ENCODE measurements around the gene EPN2. TPM values are rescaled to one million over a fixed set of nuclear protein-coding genes. Genes with fewer than 3 reads are reported as not detected.
A peak's percentile ranks its signal among the peaks of the same experiment; 100 is the strongest.
"Not testable (repeated sequence)": the region's sequence is repeated elsewhere in the genome, so short reads cannot be mapped to it uniquely, and the experiment has no call there.

EPN2 gene
- total RNA-seq, 1 experiment from 2014 or later: 10.4 TPM

DNA sequence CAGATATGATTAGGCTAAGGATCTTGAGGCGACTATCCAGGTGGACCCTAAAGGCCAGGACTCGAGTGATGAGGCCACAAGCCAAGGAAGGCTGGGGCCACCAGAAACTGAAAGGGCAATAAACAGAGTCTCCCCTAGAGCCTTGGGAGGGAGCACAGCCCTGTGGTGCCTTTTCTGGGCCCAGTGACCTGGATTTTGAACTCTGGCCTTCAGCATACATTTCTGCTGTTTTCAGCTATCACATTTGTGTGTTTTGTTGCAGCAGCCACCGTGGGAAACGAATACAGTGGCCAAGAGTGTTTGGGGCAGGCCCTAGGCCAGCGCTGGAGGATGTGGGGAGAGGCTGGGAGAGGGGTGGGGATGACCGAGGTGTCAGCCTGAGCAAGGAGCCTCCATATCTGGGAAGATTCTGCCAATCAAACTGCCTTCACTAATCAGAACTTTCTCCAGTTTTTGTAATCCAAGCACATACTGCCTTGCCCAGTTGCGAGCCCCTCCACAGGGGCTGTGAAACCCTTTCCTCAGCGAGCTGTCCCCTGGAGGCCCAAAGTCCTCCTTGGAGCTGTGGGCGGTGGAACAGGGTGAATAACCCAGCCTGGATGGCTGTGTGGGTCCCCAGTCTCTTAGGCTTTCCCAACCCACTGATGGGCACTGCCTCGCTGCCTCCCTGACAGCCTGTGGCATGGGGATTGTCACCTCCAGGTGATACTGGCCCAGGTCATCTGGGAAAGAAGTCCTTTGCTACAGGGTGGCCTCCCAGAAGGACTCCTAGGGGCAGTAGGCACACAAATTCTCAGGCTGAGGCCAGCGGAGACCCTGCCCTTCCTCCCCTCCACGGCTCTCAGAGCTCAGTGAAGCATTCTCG lies 108.6 kb downstream of the EPN2 start:
- no peak for DNase-seq (ENCODE audit: low spot score)

- peak; percentile 97 for DNase-seq (ENCODE audit: low spot score)
Observed at GRCh38 chr17:19346351-19347255, 109.4 kb downstream of the EPN2 start.

GRCh38 chr17:19347323-19348080 lies 110.3 kb downstream of the EPN2 start:
- DNase-seq (ENCODE audit: low spot score): no peak

DNA sequence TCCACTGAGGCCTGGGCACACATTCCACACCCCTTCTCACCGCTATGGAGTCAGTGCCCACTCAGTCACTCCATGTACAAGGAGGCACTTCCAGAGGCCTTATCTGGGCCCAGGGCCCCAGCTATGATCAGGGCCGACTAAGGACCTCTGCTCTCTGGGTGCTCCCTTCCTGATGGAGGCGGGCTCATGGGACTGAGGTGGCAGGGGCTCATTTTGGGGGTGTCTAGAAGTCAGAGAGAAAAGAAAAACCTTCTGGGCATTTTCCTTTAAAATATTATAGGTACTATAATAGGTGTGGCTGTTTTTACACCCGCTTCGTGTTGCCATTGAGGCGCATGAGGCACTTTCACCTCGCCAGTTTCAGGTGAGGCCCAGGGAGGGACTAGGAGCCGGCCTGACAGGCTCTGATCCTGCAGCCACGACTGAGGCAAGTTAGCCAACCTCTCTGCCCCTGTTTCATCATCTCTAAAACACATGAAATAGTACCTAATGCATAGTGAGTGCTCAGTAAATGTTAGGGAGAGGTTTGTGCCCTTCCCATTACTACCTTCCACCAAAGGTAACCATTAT lies 111.0 kb downstream of the EPN2 start:
- DNase-seq (ENCODE audit: low spot score): no peak

DNA sequence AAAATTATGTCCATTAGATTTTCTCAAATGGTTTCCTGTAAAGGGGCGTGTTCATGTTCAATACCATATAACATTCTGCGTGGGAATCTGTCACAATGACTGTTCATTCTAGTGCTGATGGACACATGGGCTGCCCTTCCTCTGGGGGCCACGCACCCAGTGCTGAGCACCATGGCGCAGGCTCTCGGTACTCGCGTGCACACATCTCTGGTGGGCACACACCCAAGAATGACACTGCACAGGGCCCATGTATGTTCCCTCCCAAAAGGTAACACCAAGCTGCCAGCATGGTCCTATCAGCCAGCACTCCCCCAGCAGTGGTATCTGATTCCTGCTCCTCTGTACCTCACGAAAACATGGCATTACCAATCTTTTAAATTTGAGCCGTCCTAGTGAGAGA lies 111.6 kb downstream of the EPN2 start:
- DNase-seq (ENCODE audit: low spot score): no peak

DNA sequence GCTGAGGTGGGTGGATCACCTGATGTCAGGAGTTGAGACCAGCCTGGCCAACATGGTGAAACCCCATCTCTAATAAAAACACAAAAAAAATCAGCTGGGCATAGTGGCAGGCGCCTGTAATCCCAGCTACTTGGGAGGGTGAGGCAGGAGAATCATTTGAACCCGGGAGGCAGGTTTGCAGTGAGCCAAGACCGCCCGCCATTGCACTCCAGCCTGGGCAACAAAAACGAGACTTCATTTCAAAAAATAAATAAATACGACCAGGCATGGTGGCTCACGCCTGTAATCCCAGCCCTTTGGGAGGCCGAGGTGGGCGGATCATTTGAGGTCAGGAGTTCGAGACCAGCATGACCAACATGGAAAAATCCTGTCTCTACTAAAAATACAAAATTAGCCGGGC lies 116.2 kb downstream of the EPN2 start:
- DNase-seq (ENCODE audit: low spot score): not testable (repeated sequence)

DNA sequence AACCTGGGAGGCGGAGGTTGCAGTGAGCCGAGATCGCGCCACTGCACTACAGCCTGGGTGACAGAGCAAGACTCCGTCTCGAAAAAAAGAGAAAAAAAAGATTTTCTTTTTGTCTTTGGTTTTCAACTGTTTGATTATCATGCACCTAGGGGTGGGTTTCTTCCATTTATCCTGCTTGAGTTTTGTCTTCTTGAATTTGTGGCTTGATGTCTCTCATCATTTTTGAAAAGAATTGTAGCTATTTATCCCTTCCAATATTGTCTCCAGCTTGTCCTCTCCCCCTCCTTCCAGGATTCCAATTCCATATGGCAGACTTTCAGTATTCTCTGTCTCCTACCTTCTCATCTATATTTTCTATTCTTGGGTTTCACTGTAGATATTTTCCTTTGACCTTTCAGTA lies 117.6 kb downstream of the EPN2 start:
- no peak for DNase-seq (ENCODE audit: low spot score)

- no peak for DNase-seq (ENCODE audit: low spot score)
Observed at GRCh38 chr17:19357351-19357750, 120.2 kb downstream of the EPN2 start.

GRCh38 chr17:19357761-19358160 lies 120.6 kb downstream of the EPN2 start:
- DNase-seq (ENCODE audit: low spot score): no peak

DNA sequence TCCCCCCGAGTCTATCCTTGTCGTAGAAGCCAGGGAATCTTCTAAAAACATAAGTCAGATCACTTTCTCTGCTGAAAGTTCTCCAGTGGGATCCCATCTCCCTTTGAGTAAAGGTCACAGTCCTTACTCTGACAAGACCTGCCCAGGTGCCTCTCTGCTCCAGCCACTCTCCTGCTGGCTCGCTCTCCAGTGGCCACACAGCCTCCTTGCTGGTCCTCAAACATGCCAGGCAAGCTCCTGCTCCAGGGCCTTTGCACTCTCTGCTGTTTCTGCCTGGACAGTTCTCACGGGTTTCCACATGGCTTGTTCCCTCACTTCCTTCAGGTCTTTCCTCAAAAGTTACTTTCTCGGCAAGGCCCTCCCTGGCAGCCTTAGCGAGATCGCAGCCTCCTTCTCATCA lies 122.0 kb downstream of the EPN2 start:
- DNase-seq (ENCODE audit: low spot score): no peak

DNA sequence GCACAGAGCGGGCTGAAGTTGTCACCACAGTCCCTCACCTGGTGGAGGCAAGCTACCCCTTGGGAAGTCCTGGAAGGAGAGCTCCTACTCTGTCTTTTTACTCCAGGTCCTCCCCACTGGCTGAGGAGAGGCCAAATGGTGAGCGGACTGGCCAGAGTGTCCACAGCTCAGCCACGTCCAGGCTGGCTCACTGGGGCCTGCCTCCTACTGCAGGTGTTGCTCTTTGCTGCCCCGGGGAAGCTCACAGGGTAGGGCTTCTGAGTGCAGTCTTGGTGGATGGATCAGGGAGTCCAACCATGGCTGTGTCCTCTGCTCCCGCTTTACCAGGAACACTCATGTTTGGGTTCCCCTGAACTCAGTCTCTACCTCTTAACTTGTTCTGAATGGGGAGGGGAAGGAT lies 122.7 kb downstream of the EPN2 start:
- DNase-seq (ENCODE audit: low spot score): no peak

- DNase-seq (ENCODE audit: low spot score): no peak
Observed at GRCh38 chr17:19360772-19361171, 123.6 kb downstream of the EPN2 start.

GRCh38 chr17:19361326-19361725 lies 124.2 kb downstream of the EPN2 start:
- no peak for DNase-seq (ENCODE audit: low spot score)

DNA sequence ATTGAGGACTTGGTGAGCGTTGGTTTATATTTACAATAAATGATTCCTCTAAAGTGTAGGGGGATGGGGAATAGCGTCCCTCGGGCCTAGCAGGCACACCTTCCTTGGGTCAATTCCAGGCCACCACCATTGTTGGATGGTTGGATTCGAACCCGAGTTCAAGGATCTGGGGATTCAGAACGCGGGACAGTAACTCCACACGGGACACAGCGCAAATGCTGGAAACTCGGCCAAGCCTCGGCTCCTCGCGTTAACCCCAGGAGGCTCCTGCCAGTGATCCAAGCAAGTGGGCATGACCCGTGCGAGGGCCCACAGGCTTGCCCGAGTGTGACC lies 124.7 kb downstream of the EPN2 start:
- DNase-seq (ENCODE audit: low spot score): no peak

DNA sequence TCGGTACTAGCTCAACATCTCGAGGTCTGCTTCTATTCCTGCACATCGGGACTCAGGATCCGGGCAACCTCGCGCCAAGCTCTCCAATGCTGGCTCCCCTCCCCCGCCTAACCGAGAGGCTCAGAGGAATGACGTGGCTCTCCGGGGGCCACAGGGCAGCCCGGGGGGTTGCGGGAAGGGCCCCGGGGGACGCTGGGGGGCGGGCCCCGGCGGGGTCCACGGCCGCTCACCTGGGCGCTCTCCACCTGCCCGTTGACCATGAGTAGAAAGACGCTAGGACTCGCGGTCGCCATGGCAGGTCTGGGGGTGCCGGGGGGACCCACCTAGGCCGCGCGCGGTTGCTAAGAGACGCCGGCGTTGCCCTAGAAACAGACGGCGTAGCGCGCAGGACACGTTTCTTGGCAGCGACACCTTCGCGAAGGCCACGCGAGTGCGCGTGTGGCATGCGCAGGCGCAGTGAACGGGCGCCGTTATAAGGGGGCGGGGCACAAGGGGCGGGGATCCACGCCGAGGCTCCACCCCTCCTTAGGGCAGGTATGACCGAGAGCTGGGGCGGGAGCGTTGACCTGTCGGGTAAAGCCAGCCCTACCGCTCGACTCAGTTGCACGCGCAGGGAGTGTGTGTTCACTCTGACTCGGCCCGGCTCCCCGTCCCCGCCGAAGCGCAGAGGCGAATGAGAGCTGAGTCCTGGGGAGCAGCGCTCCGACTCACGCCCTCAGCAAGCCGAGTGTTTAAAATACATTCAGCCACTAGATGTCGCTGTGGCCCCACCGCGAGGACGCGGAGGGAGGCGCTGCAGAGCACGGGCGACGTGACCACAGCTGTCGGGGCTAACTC lies 125.3 kb downstream of the EPN2 start, which contains the start of gene B9D1:
Gene B9D1, minus strand, starts transcription at position 447 of the 837 bp plus-strand sequence. Its CDS starts 154 bp downstream, at position 293.
- DNase-seq (ENCODE audit: low spot score): peak; percentile 86

- no peak for DNase-seq (ENCODE audit: low spot score)
Observed at GRCh38 chr17:19363114-19363438, 125.9 kb downstream of the EPN2 start.

DNA sequence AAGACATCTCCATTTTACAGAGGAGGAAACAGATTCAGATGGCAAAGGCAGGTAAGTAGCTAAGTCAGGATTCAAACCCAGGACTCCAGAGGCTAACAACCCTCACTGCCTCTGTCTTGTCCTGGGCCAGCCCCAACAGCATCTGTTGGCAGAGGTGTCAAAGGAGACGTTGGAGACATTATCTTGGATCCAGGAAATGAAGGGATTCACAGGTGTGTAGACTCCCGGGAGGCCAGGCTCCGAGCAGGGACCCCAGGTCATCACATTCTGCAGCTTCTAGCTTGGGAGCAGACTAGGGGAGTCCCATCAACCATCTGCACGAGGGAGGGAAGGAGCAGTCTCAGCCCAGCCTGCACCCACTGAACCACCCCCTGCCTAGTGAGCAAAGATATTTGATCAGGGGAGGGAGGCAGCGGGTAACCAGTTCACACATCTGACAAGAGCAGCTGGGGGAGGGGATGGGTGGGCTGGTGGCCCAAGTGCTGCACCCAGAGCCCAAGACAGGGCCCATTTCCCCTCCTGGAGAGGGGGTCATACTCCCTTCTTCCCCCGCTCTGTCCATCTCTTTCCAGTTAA lies 126.4 kb downstream of the EPN2 start:
- DNase-seq (ENCODE audit: low spot score): no peak

DNA sequence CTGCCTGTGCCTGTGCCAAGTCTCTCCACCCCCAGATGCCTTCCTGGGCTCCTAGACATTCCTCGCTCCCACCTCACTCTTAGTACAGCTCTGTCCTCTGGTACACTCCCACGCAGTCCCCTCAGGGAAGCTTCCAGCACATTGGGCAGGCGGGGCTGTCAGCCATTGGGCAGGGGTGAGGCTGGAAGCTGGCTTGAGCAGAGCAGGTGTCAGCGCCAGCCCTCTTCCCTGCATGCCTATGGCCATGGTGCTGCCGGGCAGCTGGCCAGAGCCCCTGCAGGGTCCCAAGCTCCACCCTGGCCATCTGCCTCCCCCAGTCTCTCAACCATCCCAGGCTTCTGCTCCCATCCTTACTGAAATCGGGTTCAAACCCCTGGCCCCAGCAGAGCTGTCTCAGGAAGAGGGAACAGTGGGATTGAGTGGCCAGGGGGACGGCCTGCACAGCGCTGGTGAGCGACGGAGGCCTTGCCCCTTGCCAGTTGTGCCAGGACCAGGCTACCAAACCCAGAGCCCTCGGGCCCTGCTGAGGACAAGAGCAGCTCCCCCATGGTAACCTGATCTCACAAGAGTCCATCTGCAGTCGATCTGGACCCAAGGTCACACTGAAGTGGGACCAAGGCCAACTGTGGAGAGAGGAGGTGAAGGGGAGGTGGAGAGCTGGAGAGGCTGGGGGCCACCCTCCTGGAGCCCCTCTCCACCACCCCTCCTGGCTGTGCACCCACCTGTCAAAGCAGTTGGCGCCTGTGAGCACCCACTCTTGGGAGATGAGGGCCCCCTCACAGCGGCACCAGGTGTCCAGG lies 127.7 kb downstream of the EPN2 start:
- no peak for DNase-seq (ENCODE audit: low spot score)

DNA sequence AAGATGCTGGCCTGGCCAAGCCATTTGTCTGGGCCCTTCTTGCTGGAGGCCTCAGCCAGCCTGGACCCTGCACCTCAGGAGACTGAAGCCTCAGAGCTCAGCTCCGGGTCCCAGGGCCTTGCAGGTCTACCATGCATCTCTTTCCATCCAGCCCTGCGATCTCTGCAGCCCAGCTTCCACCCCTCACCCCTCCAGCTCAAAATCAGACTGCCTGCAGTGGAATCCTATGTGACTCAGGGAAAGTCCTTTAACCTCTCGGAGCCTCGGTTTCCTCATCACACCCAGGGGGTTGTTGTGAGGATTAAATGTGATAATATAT lies 128.3 kb downstream of the EPN2 start:
- DNase-seq (ENCODE audit: low spot score): no peak

Measured in A172 (cell line).